Caco-2 (cell line): ENCODE data around the gene TREML1. TPM values are rescaled to one million over a fixed set of nuclear protein-coding genes. Genes with fewer than 3 reads are reported as not detected.

Experiments
- BruUV-seq: library from RNA; stranded (reverse); fragments of 400-500 nt; replicated peaks from 2 replicates; lab custom pipeline; 2021; lab: Mats Ljungman, UMichigan
- CTCF ChIA-PET: fragments of 300-600 bp; sonication (Branson Sonifier 250); formaldehyde crosslinking; loops from one replicate; lab custom pipeline; 2022; ENCODE audit warnings: antibody characterized with exemption; lab: Charles Lee
- POLR2A ChIA-PET: fragments of 300-600 bp; sonication (Branson Sonifier 250); formaldehyde crosslinking; loops from one replicate; lab custom pipeline; 2022; ENCODE audit warnings: antibody characterized with exemption; lab: Charles Lee
- DNase-seq, 2 experiments: peaks; one replicate each; pipeline versions ENCODE4 v3.0.0 to v3.0.0-alpha.2; 2020 to 2022
- H3K27me3 ChIP-seq: replicated peaks from 2 replicates; pipeline ENCODE4 v1.6.0; 2011; ENCODE audit warnings: low read length; ENCODE audit not compliant: control insufficient read depth, insufficient read depth
- H3K36me3 ChIP-seq: 2 replicates; pipeline ENCODE4 v1.5.1; 2011; ENCODE audit warnings: low read length; ENCODE audit not compliant: control insufficient read depth, insufficient read depth
- H3K4me1 ChIP-seq: fragments of 250-450 bp; sonication (Bioruptor Pico); 2 replicates; pipeline ENCODE4 v1.5.1; 2020; ENCODE audit warnings: mild to moderate bottlenecking
- H3K4me3 ChIP-seq: 2 replicates; pipeline ENCODE4 v1.5.1; 2011; ENCODE audit warnings: low read depth, mild to moderate bottlenecking, control low read depth, low read length
- H3K9me3 ChIP-seq: fragments of 250-450 bp; sonication (Bioruptor Pico); 2 replicates; pipeline ENCODE4 v1.5.1; 2020; ENCODE audit warnings: mild to moderate bottlenecking, moderate library complexity
- H3K27ac Mint-ChIP-seq: one replicate; pipeline ENCODE4 v1.8.0; 2022; ENCODE audit warnings: mixed read lengths; ENCODE audit not compliant: unreplicated experiment
- H3K27me3 Mint-ChIP-seq: one replicate; pipeline ENCODE4 v1.8.0; 2022; ENCODE audit warnings: mixed read lengths; ENCODE audit not compliant: insufficient read depth, unreplicated experiment
- H3K36me3 Mint-ChIP-seq: one replicate; pipeline ENCODE4 v1.8.0; 2022; ENCODE audit warnings: mild to moderate bottlenecking, mixed read lengths; ENCODE audit not compliant: insufficient read depth, unreplicated experiment
- H3K4me1 Mint-ChIP-seq: one replicate; pipeline ENCODE4 v1.8.0; 2022; ENCODE audit warnings: low read depth, mixed read lengths; ENCODE audit not compliant: unreplicated experiment
- H3K4me3 Mint-ChIP-seq: one replicate; pipeline ENCODE4 v1.8.0; 2022; ENCODE audit warnings: mild to moderate bottlenecking, moderate library complexity, mixed read lengths; ENCODE audit not compliant: unreplicated experiment
- H3K9me3 Mint-ChIP-seq: one replicate; pipeline ENCODE4 v1.8.0; 2022; ENCODE audit warnings: mixed read lengths; ENCODE audit not compliant: unreplicated experiment
- CTCF ChIP-seq, 2 experiments: fragments of 200-600 bp in 1 of 2; IDR thresholded peaks; 1 replicate in 1 of 2; 2 replicates in 1 of 2; pipeline versions ENCODE4 v1.5.1 to v1.8.0; 2011 to 2022; ENCODE audit warnings: antibody characterized with exemption in 1 of 2, control low read depth in 1 of 2, inconsistent platforms in 1 of 2, low read depth in 1 of 2, low read length in 1 of 2, mild to moderate bottlenecking in 1 of 2, moderate library complexity in 1 of 2; ENCODE audit not compliant: insufficient read depth in 1 of 2, severe bottlenecking in 1 of 2, unreplicated experiment in 1 of 2
- intact Hi-C: fragments of 100-400 bp; cut with micrococcal nuclease; formaldehyde crosslinking; loops from one replicate; pipeline ENCODE4 v1.10.0; 2022; ENCODE audit not compliant: unreplicated experiment
- total RNA-seq: library from RNA; stranded (reverse); gene quantifications from 2 replicates; pipeline ENCODE4 v1.2.3, GENCODE V29; 2022

TREML1 gene
- total RNA-seq, 1 experiment from 2014 or later: not detected

GRCh38 chr6:41122918-41123317 is 31.2 kb downstream of the TREML1 start:
- H3K27me3 ChIP-seq: no peaks in the 10 kb centered on the region
- Mint-ChIP-seq H3K27me3 (no peaks in the 10 kb centered on the region), H3K27ac (no peak overlapping the region), H3K4me3 (no peak overlapping the region), H3K9me3 (no peaks in the 10 kb centered on the region), H3K36me3 (no peaks in the 10 kb centered on the region), H3K4me1 (no peaks in the 10 kb centered on the region)
- TF ChIP-seq CTCF (IDR thresholded peaks at IDR 0.05; ENCODE audit: insufficient read depth in 1 of 2, low read depth in 1 of 2, low read length in 1 of 2, severe bottlenecking in 1 of 2, unreplicated experiment in 1 of 2): no peak
- no peaks in the 10 kb centered on the region for H3K4me1 ChIP-seq
- no peak for DNase-seq
- intact Hi-C loops: no loop called here
- no peaks in the 10 kb centered on the region for H3K36me3 ChIP-seq
- ChIA-PET POLR2A (no interaction called here), CTCF (no interaction called here)
- no peak overlapping the region for H3K4me3 ChIP-seq
- no peaks in the 10 kb centered on the region for H3K9me3 ChIP-seq
- BruUV-seq: no TSS peak

- Mint-ChIP-seq H3K4me1 (no peaks in the 10 kb centered on the region), H3K4me3 (no peak overlapping the region), H3K27ac (no peak overlapping the region), H3K9me3 (no peaks in the 10 kb centered on the region), H3K27me3 (no peaks in the 10 kb centered on the region), H3K36me3 (no peaks in the 10 kb centered on the region)
- CTCF ChIA-PET: no interaction called here
- BruUV-seq: no TSS peak
- DNase-seq: no peak
- POLR2A ChIA-PET: no interaction called here
- no peaks in the 10 kb centered on the region for H3K9me3 ChIP-seq
- no peak for TF ChIP-seq CTCF (IDR thresholded peaks at IDR 0.05; ENCODE audit: insufficient read depth in 1 of 2, low read depth in 1 of 2, low read length in 1 of 2, severe bottlenecking in 1 of 2, unreplicated experiment in 1 of 2)
- no peaks in the 10 kb centered on the region for H3K4me1 ChIP-seq
- H3K36me3 ChIP-seq: no peaks in the 10 kb centered on the region
- H3K4me3 ChIP-seq: no peak overlapping the region
- no peaks in the 10 kb centered on the region for H3K27me3 ChIP-seq
- intact Hi-C loops: no loop called here
Observed at GRCh38 chr6:41122373-41122772, 31.8 kb downstream of the TREML1 start.

- no TSS peak for BruUV-seq
- Histone ChIP-seq H3K27me3 (no peaks in the 10 kb centered on the region), H3K36me3 (no peaks in the 10 kb centered on the region), H3K9me3 (no peaks in the 10 kb centered on the region), H3K4me1 (no peaks in the 10 kb centered on the region), H3K4me3 (no peak overlapping the region)
- Mint-ChIP-seq H3K4me3 (no peak overlapping the region), H3K36me3 (no peaks in the 10 kb centered on the region), H3K4me1 (peaks cover 6% of the 10 kb centered on the region), H3K27me3 (no peaks in the 10 kb centered on the region), H3K27ac (no peak overlapping the region), H3K9me3 (no peaks in the 10 kb centered on the region)
- ChIA-PET CTCF (no interaction called here), POLR2A (no interaction called here)
- no peak for TF ChIP-seq CTCF (IDR thresholded peaks at IDR 0.05; ENCODE audit: insufficient read depth in 1 of 2, low read depth in 1 of 2, low read length in 1 of 2, severe bottlenecking in 1 of 2, unreplicated experiment in 1 of 2)
- DNase-seq: no peak
- intact Hi-C loops: no loop called here
Observed at GRCh38 chr6:41120058-41120457, 34.1 kb downstream of the TREML1 start.
